ENCODE results near the gene FAM120B. TPM values are rescaled to one million over a fixed set of nuclear protein-coding genes. Genes with fewer than 3 reads are reported as not detected.

FAM120B gene
- total RNA-seq, 1 donor from 2014 or later = 57.5 TPM

- FAIRE-seq (no peak), DNase-seq (ENCODE audit: low spot score in 2 of 2) (no peak)
Observed at GRCh38 chr6:170271771-170272314, 34.7 kb upstream of the FAM120B start.

GRCh38 chr6:170272341-170273065 is 34.1 kb upstream of the FAM120B start:
- DNase-seq (ENCODE audit: low spot score in 2 of 2) (no peak), FAIRE-seq (no peak)

- FAIRE-seq (no peak), DNase-seq (ENCODE audit: low spot score in 2 of 2) (no peak)
Observed at GRCh38 chr6:170273191-170273590, 33.4 kb upstream of the FAM120B start.

GRCh38 chr6:170273681-170274080 is 32.9 kb upstream of the FAM120B start:
- no peak for DNase-seq (ENCODE audit: low spot score in 2 of 2)
- FAIRE-seq = no peak

GRCh38 chr6:170274713-170275560 is 31.6 kb upstream of the FAM120B start:
- DNase-seq (ENCODE audit: low spot score in 2 of 2) (no peak), FAIRE-seq (no peak)

- DNase-seq (ENCODE audit: low spot score in 2 of 2) (peak in 1 of 2 donors; percentile 50), FAIRE-seq (no peak)
Observed at GRCh38 chr6:170276369-170277057, 30.0 kb upstream of the FAM120B start.

GRCh38 chr6:170277893-170278742 is 28.4 kb upstream of the FAM120B start:
- FAIRE-seq (no peak), DNase-seq (ENCODE audit: low spot score in 2 of 2) (no peak)

- no peak for DNase-seq (ENCODE audit: low spot score in 2 of 2)
- FAIRE-seq = no peak
Observed at GRCh38 chr6:170278743-170279094, 27.8 kb upstream of the FAM120B start.

GRCh38 chr6:170279426-170279825 is 27.1 kb upstream of the FAM120B start:
- DNase-seq (ENCODE audit: low spot score in 2 of 2) (no peak), FAIRE-seq (no peak)

- FAIRE-seq = no peak
- DNase-seq (ENCODE audit: low spot score in 2 of 2) = no peak
Observed at GRCh38 chr6:170279977-170280688, 26.4 kb upstream of the FAM120B start.

GRCh38 chr6:170280689-170281045 is 25.9 kb upstream of the FAM120B start:
- FAIRE-seq (no peak), DNase-seq (ENCODE audit: low spot score in 2 of 2) (no peak)

GRCh38 chr6:170281331-170282292 is 24.9 kb upstream of the FAM120B start:
- FAIRE-seq = no peak
- no peak for DNase-seq (ENCODE audit: low spot score in 2 of 2)

- no peak for DNase-seq (ENCODE audit: low spot score in 2 of 2)
Observed at GRCh38 chr6:170282512-170283158, 23.9 kb upstream of the FAM120B start.

GRCh38 chr6:170283212-170284081 is 23.1 kb upstream of the FAM120B start:
- FAIRE-seq (no peak), DNase-seq (ENCODE audit: low spot score in 2 of 2) (no peak)

More at GRCh38 chr6:170282512-170283158, 23.9 kb upstream of the FAM120B start:
- FAIRE-seq = no peak

- DNase-seq (ENCODE audit: low spot score in 2 of 2) (no peak), FAIRE-seq (no peak)
Observed at GRCh38 chr6:170284126-170284773, 22.3 kb upstream of the FAM120B start.

- FAIRE-seq = no peak
Observed at GRCh38 chr6:170284866-170285469, 21.6 kb upstream of the FAM120B start.

More at GRCh38 chr6:170284866-170285469, 21.6 kb upstream of the FAM120B start:
- DNase-seq (ENCODE audit: low spot score in 2 of 2) = no peak
